Measurements from ENCODE around the gene SLC11A2.

GRCh38 chr12:51062631-51063397, 36.6 kb upstream of the SLC11A2 start:
- TF ChIP-seq TAF1 (IDR thresholded peaks at IDR 0.05; ENCODE audit: borderline replicate concordance, low read depth, low read length) (no peak), SMC3 (IDR thresholded peaks at IDR 0.05; ENCODE audit: low read depth, low read length) (no peak), ZBTB33 (IDR thresholded peaks at IDR 0.05; ENCODE audit: borderline replicate concordance, low read depth) (no peak)
